HFFc6 (cell line): ENCODE data around the gene SPN. TPM values are rescaled to one million over a fixed set of nuclear protein-coding genes. Genes with fewer than 3 reads are reported as not detected.

Source experiments
- DNase-seq: peaks from one replicate; pipeline ENCODE4 v3.0.0-alpha.2; 2018
- H3K27ac Mint-ChIP-seq: 2 replicates; pipeline ENCODE4 v1.8.0; 2020; ENCODE audit warnings: mild to moderate bottlenecking, mixed read lengths
- H3K27me3 Mint-ChIP-seq: 2 replicates; pipeline ENCODE4 v1.8.0; 2021; ENCODE audit warnings: mild to moderate bottlenecking, moderate library complexity, mixed read lengths; ENCODE audit not compliant: insufficient read depth
- H3K36me3 Mint-ChIP-seq: 2 replicates; pipeline ENCODE4 v1.8.0; 2021; ENCODE audit warnings: low read depth, mixed read lengths
- H3K4me1 Mint-ChIP-seq: 2 replicates; pipeline ENCODE4 v1.8.0; 2020; ENCODE audit warnings: low read depth, mixed read lengths
- H3K4me3 Mint-ChIP-seq: 2 replicates; pipeline ENCODE4 v1.8.0; 2020; ENCODE audit warnings: mild to moderate bottlenecking, moderate library complexity, mixed read lengths
- H3K9me3 Mint-ChIP-seq: 2 replicates; pipeline ENCODE4 v1.8.0; 2020; ENCODE audit warnings: mild to moderate bottlenecking, mixed read lengths
- total RNA-seq, 6 experiments: library from RNA; stranded (reverse); fragmentation: NEBNext Ultra II Directional; extraction: Animal tissue kit (Norgen Biotek cat#: 25700); gene quantifications; 2 replicates in 1 of 6; 3 replicates in 5 of 6; pipeline ENCODE4 v1.2.3, GENCODE V29; 2021
- TF ChIP-seq, protein P1 (sequence below): fragments of 200-600 bp; sonication (generic); IDR thresholded peaks from 2 replicates; pipeline ENCODE4 v1.5.0; 2021; ENCODE audit warnings: antibody characterized with exemption, mild to moderate bottlenecking

SPN gene
- total RNA-seq, 6 experiments from 2014 or later, result 0.06 to 0.20 (median 0.12) TPM; not detected in 1

DNA sequence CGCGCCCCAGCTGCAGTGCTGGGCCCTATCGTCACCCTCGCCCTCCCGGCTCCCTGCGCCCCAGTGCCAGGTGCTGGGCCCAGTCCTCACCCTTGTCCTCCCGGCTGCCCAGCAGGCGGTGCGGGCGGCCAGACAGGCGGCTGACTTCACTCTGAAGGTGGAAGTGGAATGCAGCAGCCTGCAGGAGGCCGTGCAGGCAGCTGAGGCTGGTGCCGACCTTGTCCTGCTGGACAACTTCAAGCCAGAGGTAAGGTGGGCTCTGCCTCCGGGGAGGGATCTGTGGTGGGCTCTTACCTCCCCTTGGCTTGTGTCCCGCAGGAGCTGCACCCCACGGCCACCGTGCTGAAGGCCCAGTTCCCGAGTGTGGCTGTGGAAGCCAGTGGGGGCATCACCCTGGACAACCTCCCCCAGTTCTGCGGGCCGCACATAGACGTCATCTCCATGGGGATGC is 33.9 kb downstream of the SPN start:
- H3K9me3 Mint-ChIP-seq, result peaks cover 8% of the 10 kb centered on the region
- peaks cover 11% of the 10 kb centered on the region for H3K27me3 Mint-ChIP-seq
- no peak overlapping the region for H3K4me3 Mint-ChIP-seq
- H3K27ac Mint-ChIP-seq, result no peak overlapping the region
- TF ChIP-seq, protein P1, sequence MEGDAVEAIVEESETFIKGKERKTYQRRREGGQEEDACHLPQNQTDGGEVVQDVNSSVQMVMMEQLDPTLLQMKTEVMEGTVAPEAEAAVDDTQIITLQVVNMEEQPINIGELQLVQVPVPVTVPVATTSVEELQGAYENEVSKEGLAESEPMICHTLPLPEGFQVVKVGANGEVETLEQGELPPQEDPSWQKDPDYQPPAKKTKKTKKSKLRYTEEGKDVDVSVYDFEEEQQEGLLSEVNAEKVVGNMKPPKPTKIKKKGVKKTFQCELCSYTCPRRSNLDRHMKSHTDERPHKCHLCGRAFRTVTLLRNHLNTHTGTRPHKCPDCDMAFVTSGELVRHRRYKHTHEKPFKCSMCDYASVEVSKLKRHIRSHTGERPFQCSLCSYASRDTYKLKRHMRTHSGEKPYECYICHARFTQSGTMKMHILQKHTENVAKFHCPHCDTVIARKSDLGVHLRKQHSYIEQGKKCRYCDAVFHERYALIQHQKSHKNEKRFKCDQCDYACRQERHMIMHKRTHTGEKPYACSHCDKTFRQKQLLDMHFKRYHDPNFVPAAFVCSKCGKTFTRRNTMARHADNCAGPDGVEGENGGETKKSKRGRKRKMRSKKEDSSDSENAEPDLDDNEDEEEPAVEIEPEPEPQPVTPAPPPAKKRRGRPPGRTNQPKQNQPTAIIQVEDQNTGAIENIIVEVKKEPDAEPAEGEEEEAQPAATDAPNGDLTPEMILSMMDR, result no peak
- no peak for DNase-seq
- H3K36me3 Mint-ChIP-seq, result 0 out of 2 replicates have a peak, but pooled peaks cover 5% of the 10 kb centered on the region
- peaks cover 18% of the 10 kb centered on the region for H3K4me1 Mint-ChIP-seq

DNA sequence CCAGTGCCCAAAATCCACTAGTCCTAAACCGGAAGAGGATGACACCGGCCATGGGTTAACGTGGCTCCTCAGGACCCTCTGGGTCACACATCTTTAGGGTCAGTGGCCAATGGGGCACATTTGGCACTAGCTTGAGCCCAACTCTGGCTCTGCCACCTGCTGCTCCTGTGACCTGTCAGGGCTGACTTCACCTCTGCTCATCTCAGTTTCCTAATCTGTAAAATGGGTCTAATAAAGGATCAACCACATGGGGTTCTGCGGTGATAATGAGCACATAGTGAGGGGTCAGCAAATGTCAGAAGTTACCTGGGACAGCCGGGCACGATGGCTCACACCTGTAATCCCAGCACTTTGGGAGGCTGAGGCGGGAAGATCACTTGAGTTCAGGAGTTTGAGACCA is 34.3 kb downstream of the SPN start:
- Mint-ChIP-seq H3K4me1 (peaks cover 18% of the 10 kb centered on the region), H3K27ac (no peak overlapping the region), H3K9me3 (peaks cover 8% of the 10 kb centered on the region), H3K27me3 (peaks cover 11% of the 10 kb centered on the region), H3K36me3 (0 out of 2 replicates have a peak, but pooled peaks cover 5% of the 10 kb centered on the region), H3K4me3 (no peak overlapping the region)
- TF ChIP-seq, protein P1, result no peak
- DNase-seq, result no peak

- peaks cover 8% of the 10 kb centered on the region for H3K9me3 Mint-ChIP-seq
- TF ChIP-seq, protein P1, result no peak
- 0 out of 2 replicates have a peak, but pooled peaks cover 5% of the 10 kb centered on the region for H3K36me3 Mint-ChIP-seq
- peaks cover 11% of the 10 kb centered on the region for H3K27me3 Mint-ChIP-seq
- no peak for DNase-seq
- no peak overlapping the region for H3K4me3 Mint-ChIP-seq
- H3K4me1 Mint-ChIP-seq, result peaks cover 18% of the 10 kb centered on the region
- H3K27ac Mint-ChIP-seq, result no peak overlapping the region
These were observed 35.0 kb downstream of the SPN start for GRCh38 chr16:29698042-29698441.

- DNase-seq, result no peak
- H3K27me3 Mint-ChIP-seq, result peaks cover 11% of the 10 kb centered on the region
- peaks cover 8% of the 10 kb centered on the region for H3K9me3 Mint-ChIP-seq
- no peak overlapping the region for H3K27ac Mint-ChIP-seq
- TF ChIP-seq, protein P1, result no peak
- no peak overlapping the region for H3K4me3 Mint-ChIP-seq
- H3K36me3 Mint-ChIP-seq, result 0 out of 2 replicates have a peak, but pooled peaks cover 5% of the 10 kb centered on the region
- peaks cover 18% of the 10 kb centered on the region for H3K4me1 Mint-ChIP-seq
These were observed 35.7 kb downstream of the SPN start for GRCh38 chr16:29698484-29699323.

DNA sequence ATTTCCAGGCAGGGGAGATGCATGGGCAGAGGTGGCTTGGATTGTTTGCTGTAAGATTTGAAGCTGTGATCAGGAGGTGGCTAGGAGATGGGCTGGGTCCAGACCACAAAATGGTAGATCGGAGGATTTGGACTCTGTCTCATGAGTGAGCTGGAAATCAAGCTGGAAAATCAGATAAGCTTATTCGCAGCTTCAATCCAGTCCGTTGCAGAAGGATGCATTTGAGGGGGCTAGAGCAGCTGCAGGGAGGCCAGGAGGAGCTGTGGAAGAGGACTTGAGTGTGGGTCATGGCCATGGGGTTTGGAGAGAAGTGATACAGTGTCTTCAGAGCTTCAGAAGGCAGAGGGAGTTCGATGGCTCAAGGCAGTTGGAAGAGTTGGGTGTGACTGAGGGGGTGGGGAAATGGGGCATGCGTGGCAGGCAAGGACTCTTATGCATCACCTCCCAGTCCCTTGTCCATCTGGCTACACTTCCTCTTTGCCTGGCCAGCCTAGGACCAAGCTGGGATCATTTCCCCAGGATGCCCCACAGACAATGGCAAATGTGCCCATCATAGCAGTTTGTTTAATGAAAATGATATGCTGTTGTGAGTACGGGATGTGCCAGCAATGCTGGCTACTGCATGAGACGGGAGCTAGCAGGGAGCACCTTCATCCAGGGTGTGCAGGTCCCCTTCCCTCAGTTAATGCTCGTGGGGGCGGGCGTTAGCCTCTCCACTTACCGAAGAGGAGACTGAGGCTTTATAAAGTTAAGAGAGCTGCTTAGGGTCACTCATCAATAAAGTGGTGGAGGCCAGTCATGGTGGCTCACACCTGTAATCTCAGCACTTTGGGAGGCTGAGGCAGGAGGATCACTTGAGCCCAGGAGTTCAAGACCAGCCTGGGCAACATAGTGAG is 36.5 kb downstream of the SPN start:
- H3K36me3 Mint-ChIP-seq, result 0 out of 2 replicates have a peak, but pooled peaks cover 5% of the 10 kb centered on the region
- H3K4me3 Mint-ChIP-seq, result no peak overlapping the region
- H3K9me3 Mint-ChIP-seq, result peaks cover 8% of the 10 kb centered on the region
- H3K4me1 Mint-ChIP-seq, result peaks cover 18% of the 10 kb centered on the region
- DNase-seq, result no peak
- TF ChIP-seq, protein P1, result no peak
- no peak overlapping the region for H3K27ac Mint-ChIP-seq
- H3K27me3 Mint-ChIP-seq, result peaks cover 11% of the 10 kb centered on the region
